Activated naive CD4-positive, alpha-beta T cell treated with anti-CD3 and anti-CD28 coated beads, Interleukin-2, amount 50 U/mL, for 24 hours (primary cell): ENCODE data around the gene ARL5A.
"Not testable (repeated sequence)": the region's sequence is repeated elsewhere in the genome, so short reads cannot be mapped to it uniquely, and the experiment has no call there.

ENCODE experiments used
- H3K27ac Mint-ChIP-seq: one replicate; pipeline ENCODE4 v1.8.0; 2021; ENCODE audit warnings: mild to moderate bottlenecking, mixed read lengths
- H3K27me3 Mint-ChIP-seq: one replicate; pipeline ENCODE4 v1.8.0; 2021; ENCODE audit warnings: mixed read lengths
- H3K36me3 Mint-ChIP-seq: one replicate; pipeline ENCODE4 v1.8.0; 2021; ENCODE audit warnings: mixed read lengths
- H3K4me1 Mint-ChIP-seq: one replicate; pipeline ENCODE4 v1.8.0; 2021; ENCODE audit warnings: mixed read lengths
- H3K4me3 Mint-ChIP-seq: one replicate; pipeline ENCODE4 v1.8.0; 2021; ENCODE audit warnings: mild to moderate bottlenecking, mixed read lengths
- H3K9me3 Mint-ChIP-seq: one replicate; pipeline ENCODE4 v1.8.0; 2021; ENCODE audit warnings: mixed read lengths

The ARL5A gene, protein sequence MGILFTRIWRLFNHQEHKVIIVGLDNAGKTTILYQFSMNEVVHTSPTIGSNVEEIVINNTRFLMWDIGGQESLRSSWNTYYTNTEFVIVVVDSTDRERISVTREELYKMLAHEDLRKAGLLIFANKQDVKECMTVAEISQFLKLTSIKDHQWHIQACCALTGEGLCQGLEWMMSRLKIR

GRCh38 chr2:151828143-151828889 is at the start of gene ARL5A:
Gene ARL5A, minus strand, starts transcription at chr2:151828421. Its CDS starts 245 bp downstream, at chr2:151828176.
- no peaks in the 10 kb centered on the region for H3K9me3 Mint-ChIP-seq
- no peaks in the 10 kb centered on the region for H3K27me3 Mint-ChIP-seq
- peak within 1 kb of the TSS; percentile 97 for H3K4me3 Mint-ChIP-seq
- peak within 1 kb of the TSS; percentile 92 for H3K27ac Mint-ChIP-seq
- H3K4me1 Mint-ChIP-seq: peaks cover 51% of the 10 kb centered on the region
- H3K36me3 Mint-ChIP-seq: peaks cover 1% of the 10 kb centered on the region

- H3K4me1 Mint-ChIP-seq, H3K9me3 Mint-ChIP-seq, H3K36me3 Mint-ChIP-seq, H3K27ac Mint-ChIP-seq, H3K27me3 Mint-ChIP-seq, H3K4me3 Mint-ChIP-seq: not testable (repeated sequence)
Measured at GRCh38 chr2:151875631-151876030, 47.4 kb upstream of the ARL5A start.

GRCh38 chr2:151872463-151872862 is 44.2 kb upstream of the ARL5A start:
- H3K27me3 Mint-ChIP-seq: peaks cover 2% of the 10 kb centered on the region
- H3K4me3 Mint-ChIP-seq: no peak overlapping the region

DNA sequence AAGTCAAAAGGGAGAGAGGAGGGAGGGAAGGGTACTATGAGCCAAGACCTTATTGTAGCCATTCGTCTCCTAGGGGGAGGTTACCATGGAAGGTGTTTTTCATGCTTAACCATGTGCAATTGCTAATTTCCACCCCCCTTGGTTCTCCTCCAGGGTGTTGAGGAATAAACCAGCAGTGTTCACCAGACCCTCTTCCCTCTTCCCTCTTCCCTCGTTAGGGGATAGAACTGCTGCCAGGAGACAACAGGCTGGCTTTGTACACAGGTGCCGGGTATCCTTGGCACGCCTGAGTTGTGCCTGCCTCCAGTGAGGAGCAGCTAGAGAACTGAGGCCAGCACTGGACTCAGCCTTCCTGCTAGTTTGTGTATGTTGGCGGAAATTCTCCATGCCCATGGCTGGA is 41.1 kb upstream of the ARL5A start:
- no peak overlapping the region for H3K27ac Mint-ChIP-seq
- no peak overlapping the region for H3K4me3 Mint-ChIP-seq
- H3K36me3 Mint-ChIP-seq: no peaks in the 10 kb centered on the region
- H3K4me1 Mint-ChIP-seq: no peaks in the 10 kb centered on the region
- peaks cover 2% of the 10 kb centered on the region for H3K27me3 Mint-ChIP-seq
- no peaks in the 10 kb centered on the region for H3K9me3 Mint-ChIP-seq

More at GRCh38 chr2:151872463-151872862, 44.2 kb upstream of the ARL5A start:
- no peaks in the 10 kb centered on the region for H3K36me3 Mint-ChIP-seq
- no peaks in the 10 kb centered on the region for H3K9me3 Mint-ChIP-seq
- H3K27ac Mint-ChIP-seq: no peak overlapping the region
- no peaks in the 10 kb centered on the region for H3K4me1 Mint-ChIP-seq

DNA sequence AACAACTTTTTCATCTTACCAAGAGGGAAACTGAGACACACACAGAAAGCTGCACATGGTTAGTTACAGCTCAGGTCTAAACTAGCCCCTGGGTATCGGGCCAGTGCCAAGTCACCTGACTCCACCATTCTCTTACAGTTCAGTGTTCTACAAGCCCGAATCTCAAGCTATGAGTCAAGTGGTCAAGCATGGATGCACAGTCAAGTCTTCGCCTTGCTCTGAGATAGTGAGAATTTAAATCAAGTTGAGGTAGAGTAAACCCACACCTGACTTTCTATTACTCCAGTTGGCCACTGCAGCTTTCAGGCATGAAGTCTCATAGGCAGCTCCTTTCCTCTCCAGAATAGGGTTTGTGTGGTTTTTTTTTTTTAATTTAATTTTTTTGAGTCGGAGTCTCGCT is 34.5 kb upstream of the ARL5A start:
- Mint-ChIP-seq H3K36me3 (no peaks in the 10 kb centered on the region), H3K4me1 (no peaks in the 10 kb centered on the region), H3K27me3 (no peaks in the 10 kb centered on the region), H3K27ac (no peak overlapping the region), H3K9me3 (no peaks in the 10 kb centered on the region), H3K4me3 (no peak overlapping the region)

- H3K9me3 Mint-ChIP-seq: no peaks in the 10 kb centered on the region
- H3K36me3 Mint-ChIP-seq: no peaks in the 10 kb centered on the region
- H3K27me3 Mint-ChIP-seq: no peaks in the 10 kb centered on the region
- H3K27ac Mint-ChIP-seq: no peak overlapping the region
- no peaks in the 10 kb centered on the region for H3K4me1 Mint-ChIP-seq
- no peak overlapping the region for H3K4me3 Mint-ChIP-seq
Measured at GRCh38 chr2:151861174-151861573, 33.0 kb upstream of the ARL5A start.

- H3K36me3 Mint-ChIP-seq: no peaks in the 10 kb centered on the region
Measured at GRCh38 chr2:151860613-151861146, 32.5 kb upstream of the ARL5A start.

GRCh38 chr2:151860210-151860609 is 32.0 kb upstream of the ARL5A start:
- H3K4me3 Mint-ChIP-seq: no peak overlapping the region
- no peaks in the 10 kb centered on the region for H3K27me3 Mint-ChIP-seq
- H3K36me3 Mint-ChIP-seq: no peaks in the 10 kb centered on the region
- no peaks in the 10 kb centered on the region for H3K4me1 Mint-ChIP-seq
- no peak overlapping the region for H3K27ac Mint-ChIP-seq
- no peaks in the 10 kb centered on the region for H3K9me3 Mint-ChIP-seq

More at GRCh38 chr2:151860613-151861146, 32.5 kb upstream of the ARL5A start:
- no peak overlapping the region for H3K4me3 Mint-ChIP-seq
- no peaks in the 10 kb centered on the region for H3K4me1 Mint-ChIP-seq
- no peaks in the 10 kb centered on the region for H3K9me3 Mint-ChIP-seq
- no peak overlapping the region for H3K27ac Mint-ChIP-seq
- H3K27me3 Mint-ChIP-seq: no peaks in the 10 kb centered on the region

GRCh38 chr2:151857650-151858049 is 29.4 kb upstream of the ARL5A start:
- Mint-ChIP-seq H3K27ac (no peak overlapping the region), H3K4me1 (no peaks in the 10 kb centered on the region), H3K36me3 (no peaks in the 10 kb centered on the region), H3K9me3 (no peaks in the 10 kb centered on the region), H3K27me3 (no peaks in the 10 kb centered on the region), H3K4me3 (no peak overlapping the region)

DNA sequence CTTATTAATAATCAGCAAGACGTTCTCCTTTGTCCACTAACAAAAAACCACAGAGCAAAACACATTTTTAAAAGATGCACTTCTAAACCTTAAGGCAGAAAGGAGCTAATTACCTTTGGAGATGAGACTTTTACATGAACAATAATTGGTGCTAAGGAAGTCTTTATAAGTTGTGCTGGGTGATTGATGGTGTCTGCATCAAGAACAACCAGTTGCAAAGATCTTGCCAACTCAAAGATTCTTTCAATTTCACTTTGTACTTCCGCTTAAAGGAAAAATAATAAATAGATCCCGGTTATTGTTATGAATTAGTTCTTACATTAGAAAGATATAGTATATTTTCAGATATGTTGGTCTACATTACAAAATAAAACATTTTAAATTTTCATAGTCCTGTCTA is 26.9 kb upstream of the ARL5A start:
- Mint-ChIP-seq H3K27ac (no peak overlapping the region), H3K36me3 (no peaks in the 10 kb centered on the region), H3K27me3 (no peaks in the 10 kb centered on the region), H3K4me3 (no peak overlapping the region), H3K4me1 (no peaks in the 10 kb centered on the region), H3K9me3 (no peaks in the 10 kb centered on the region)

DNA sequence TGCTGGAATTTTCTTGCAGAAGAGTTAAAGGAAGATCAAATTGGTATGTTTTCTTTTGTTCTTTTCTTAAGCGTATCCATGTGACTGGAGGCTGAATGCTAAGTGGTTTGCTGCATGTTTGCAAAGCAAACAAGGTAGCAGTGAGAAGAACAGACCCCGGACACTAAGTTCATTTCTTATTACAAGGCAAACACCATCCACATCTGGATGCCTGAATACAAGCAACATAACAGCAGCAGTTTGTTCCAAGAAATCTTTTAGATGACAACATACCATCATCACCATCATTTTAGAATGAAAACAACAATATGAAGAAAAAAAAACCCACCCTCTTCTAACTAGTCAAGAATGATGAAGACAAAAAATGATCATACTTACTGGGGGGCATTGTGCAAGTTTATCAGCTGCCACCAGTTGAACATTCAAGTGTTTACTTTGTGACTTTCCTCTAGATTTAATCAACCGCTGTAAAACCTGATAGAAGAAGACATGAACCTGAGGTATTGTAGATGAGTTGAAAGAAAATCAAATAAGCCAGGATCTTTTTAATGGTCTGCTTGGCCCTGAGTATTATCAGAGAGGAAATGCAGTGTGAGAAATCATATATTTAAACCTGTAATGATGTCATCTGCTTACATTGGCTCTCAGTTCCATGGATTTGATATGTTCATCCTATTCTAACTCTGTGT is 25.0 kb upstream of the ARL5A start:
- no peaks in the 10 kb centered on the region for H3K9me3 Mint-ChIP-seq
- H3K36me3 Mint-ChIP-seq: no peaks in the 10 kb centered on the region
- H3K4me3 Mint-ChIP-seq: no peak overlapping the region
- no peaks in the 10 kb centered on the region for H3K4me1 Mint-ChIP-seq
- no peak overlapping the region for H3K27ac Mint-ChIP-seq
- H3K27me3 Mint-ChIP-seq: no peaks in the 10 kb centered on the region

GRCh38 chr2:151852260-151853069 is 24.2 kb upstream of the ARL5A start:
- Mint-ChIP-seq H3K27me3 (no peaks in the 10 kb centered on the region), H3K27ac (no peak overlapping the region), H3K4me3 (no peak overlapping the region), H3K9me3 (no peaks in the 10 kb centered on the region), H3K4me1 (no peaks in the 10 kb centered on the region), H3K36me3 (peaks cover 2% of the 10 kb centered on the region)

GRCh38 chr2:151851761-151852160 is 23.5 kb upstream of the ARL5A start:
- no peak overlapping the region for H3K4me3 Mint-ChIP-seq
- H3K9me3 Mint-ChIP-seq: no peaks in the 10 kb centered on the region
- no peaks in the 10 kb centered on the region for H3K4me1 Mint-ChIP-seq
- H3K36me3 Mint-ChIP-seq: peaks cover 2% of the 10 kb centered on the region
- no peaks in the 10 kb centered on the region for H3K27me3 Mint-ChIP-seq
- no peak overlapping the region for H3K27ac Mint-ChIP-seq

DNA sequence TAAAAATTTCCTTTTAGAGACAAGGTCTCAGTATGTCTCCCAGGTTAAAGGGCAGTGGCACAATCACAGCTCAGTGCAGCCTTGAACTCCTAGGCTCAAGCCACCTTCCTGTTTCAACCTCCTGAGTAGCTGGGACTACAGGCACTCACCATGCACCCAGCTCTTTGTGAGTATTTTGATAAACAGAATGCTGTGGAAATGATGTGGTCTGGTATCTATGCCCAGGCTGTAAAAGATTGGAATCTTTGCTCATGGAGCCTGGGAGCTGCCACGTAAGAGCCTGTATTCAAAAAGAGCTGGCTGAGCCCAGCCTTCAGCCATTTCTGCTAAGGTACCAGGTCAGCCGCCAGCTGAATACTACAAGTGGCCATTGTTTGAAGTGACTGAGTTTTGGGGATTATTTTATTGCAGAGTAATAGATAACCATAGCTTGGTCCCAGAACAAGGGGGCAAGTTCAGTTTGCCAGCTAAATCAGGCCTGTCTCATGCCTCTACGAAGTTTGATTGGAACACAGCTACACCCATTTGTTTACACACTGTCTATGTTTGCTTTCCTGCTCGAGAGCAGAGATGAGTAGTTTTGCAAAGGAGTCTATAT is 21.3 kb upstream of the ARL5A start:
- H3K36me3 Mint-ChIP-seq: peaks cover 2% of the 10 kb centered on the region
- H3K27me3 Mint-ChIP-seq: no peaks in the 10 kb centered on the region
- H3K4me3 Mint-ChIP-seq: no peak overlapping the region
- no peak overlapping the region for H3K27ac Mint-ChIP-seq
- no peaks in the 10 kb centered on the region for H3K4me1 Mint-ChIP-seq
- H3K9me3 Mint-ChIP-seq: no peaks in the 10 kb centered on the region

DNA sequence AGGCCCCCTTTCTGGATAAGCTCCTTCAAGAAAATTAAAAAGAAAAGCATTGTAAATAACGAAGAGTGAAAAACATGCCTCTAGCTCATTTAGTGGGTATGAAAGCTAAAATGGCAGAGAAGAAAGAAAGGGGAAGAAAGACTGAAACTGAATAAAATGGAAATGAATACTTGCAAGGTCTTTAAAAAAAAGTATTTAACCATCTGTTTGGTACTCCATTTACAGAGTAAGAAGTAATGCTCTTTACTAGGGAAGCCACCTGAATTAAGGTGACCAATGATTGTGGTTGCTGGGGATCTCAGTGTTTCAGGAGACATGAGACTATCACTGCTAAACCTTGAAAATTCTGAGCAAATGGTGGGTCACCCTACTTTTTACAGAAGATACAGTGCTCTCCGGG is 17.7 kb upstream of the ARL5A start:
- H3K27ac Mint-ChIP-seq: no peak overlapping the region
- H3K4me3 Mint-ChIP-seq: no peak overlapping the region
- no peaks in the 10 kb centered on the region for H3K9me3 Mint-ChIP-seq
- H3K27me3 Mint-ChIP-seq: no peaks in the 10 kb centered on the region
- no peaks in the 10 kb centered on the region for H3K4me1 Mint-ChIP-seq
- peaks cover 2% of the 10 kb centered on the region for H3K36me3 Mint-ChIP-seq
